HCT116 (cell line): ENCODE measurements around the gene CCDC117. TPM values are rescaled to one million over a fixed set of nuclear protein-coding genes. Genes with fewer than 3 reads are reported as not detected.
"Not testable (repeated sequence)": the region's sequence is repeated elsewhere in the genome, so short reads cannot be mapped to it uniquely, and the experiment has no call there.

ENCODE experiments used
- ATAC-seq: fragments of 200-7000 bp; cut with Tn5 transposase; 2 replicates; pipeline ENCODE4 v1.9.1; 2020; ENCODE audit warnings: mild to moderate bottlenecking, moderate library complexity
- BruUV-seq: library from RNA; stranded (reverse); fragments of 400-500 nt; replicated peaks from 2 replicates; lab custom pipeline; 2021; lab: Mats Ljungman, UMichigan
- CTCF ChIA-PET: fragments of 300-600 bp; sonication (Branson Sonifier 250); formaldehyde crosslinking; loops from one replicate; lab custom pipeline; 2021; ENCODE audit warnings: antibody characterized with exemption; lab: Charles Lee
- POLR2A ChIA-PET: fragments of 300-600, 350-600 bp; sonication (Branson Sonifier 250); formaldehyde crosslinking; loops from one replicate; lab custom pipeline; 2021; ENCODE audit warnings: antibody characterized with exemption; lab: Charles Lee
- RAD21 ChIA-PET, 2 experiments: fragments of 300-600 bp; sonication (Branson Sonifier 250); formaldehyde crosslinking; loops; one replicate each; lab custom pipeline; 2023; ENCODE audit warnings: low total read pairs in 2 of 2; ENCODE audit not compliant: uncharacterized antibody in 2 of 2, unreplicated experiment in 2 of 2, low non-redundant PET in 1 of 2; lab: Charles Lee
- DNase-seq: peaks from one replicate; pipeline ENCODE4 v3.0.0-alpha.2; 2010; ENCODE audit warnings: low read depth, low spot score
- H2AFZ ChIP-seq: fragments of 200-600 bp; shearing (Covaris generic), sonication (generic); 2 replicates; pipeline ENCODE4 v1.6.1; 2017; ENCODE audit warnings: low read depth, mixed run types, mixed read lengths, antibody characterized with exemption, low read length; ENCODE audit not compliant: poor library complexity, severe bottlenecking
- H3K27ac ChIP-seq: 2 replicates; pipeline ENCODE4 v1.5.1; 2012; ENCODE audit warnings: low read depth, low read length
- H3K27me3 ChIP-seq: fragments of 200-600 bp; sonication (generic); 2 replicates; pipeline ENCODE4 v1.6.1; 2016; ENCODE audit warnings: mixed run types, low read length, mixed read lengths; ENCODE audit not compliant: insufficient read depth
- H3K36me3 ChIP-seq, 2 experiments: fragments of 200-500 bp in 1 of 2; fragments of 200-600 bp in 1 of 2; sonication (Bioruptor generic) in 1 of 2; sonication (generic) in 1 of 2; 2 replicates each; pipeline versions ENCODE4 v1.5.1 to v1.6.1; 2014 to 2016; ENCODE audit warnings: low read length in 2 of 2, inconsistent platforms in 1 of 2, mixed read lengths in 1 of 2, mixed run types in 1 of 2; ENCODE audit not compliant: insufficient read depth in 2 of 2, control insufficient read depth in 1 of 2
- H3K4me1 ChIP-seq, 2 experiments: fragments of 200-600 bp in 1 of 2; sonication (generic) in 1 of 2; 2 replicates each; pipeline versions ENCODE4 v1.5.1 to v1.6.1; 2012 to 2017; ENCODE audit warnings: low read length in 2 of 2, inconsistent platforms in 1 of 2, mild to moderate bottlenecking in 1 of 2, mixed read lengths in 1 of 2, mixed run types in 1 of 2, moderate library complexity in 1 of 2; ENCODE audit not compliant: insufficient read depth in 2 of 2, control insufficient read depth in 1 of 2
- H3K4me2 ChIP-seq: fragments of 200-600 bp; sonication (generic); 2 replicates; pipeline ENCODE4 v1.6.1; 2017; ENCODE audit warnings: mixed run types, low read length, mixed read lengths
- H3K4me3 ChIP-seq, 2 experiments: fragments of 200-600 bp in 1 of 2; sonication (generic) in 1 of 2; replicated peaks in 1 of 2; 2 replicates each; pipeline ENCODE4 v1.5.1; 2011 to 2016; ENCODE audit warnings: low read length in 2 of 2, control low read depth in 1 of 2, low read depth in 1 of 2, mild to moderate bottlenecking in 1 of 2, mixed read lengths in 1 of 2, mixed run types in 1 of 2
- H3K79me2 ChIP-seq: fragments of 200-600 bp; sonication (generic); 2 replicates; pipeline ENCODE4 v1.6.1; 2017; ENCODE audit warnings: mild to moderate bottlenecking, mixed run types, low read length, moderate library complexity, mixed read lengths; ENCODE audit not compliant: insufficient read depth
- H3K9ac ChIP-seq: fragments of 200-600 bp; sonication (generic); 2 replicates; pipeline ENCODE4 v1.6.1; 2016; ENCODE audit warnings: low read length, mixed read lengths
- H3K9me2 ChIP-seq: fragments of 200-600 bp; sonication (generic), shearing (Covaris generic); 2 replicates; pipeline ENCODE4 v1.6.1; 2017; ENCODE audit warnings: mixed run types, mild to moderate bottlenecking, moderate library complexity; ENCODE audit not compliant: insufficient read depth
- H3K9me3 ChIP-seq, 2 experiments: fragments of 200-500 bp in 1 of 2; fragments of 200-600 bp in 1 of 2; sonication (Bioruptor generic) in 1 of 2; sonication (generic) in 1 of 2; 2 replicates each; pipeline ENCODE4 v1.6.1; 2014 to 2017; ENCODE audit warnings: low read length in 2 of 2, mixed read lengths in 2 of 2, inconsistent platforms in 1 of 2, low read depth in 1 of 2, mild to moderate bottlenecking in 1 of 2, mixed run types in 1 of 2, moderate library complexity in 1 of 2; ENCODE audit not compliant: control insufficient read depth in 1 of 2, insufficient read depth in 1 of 2
- H4K20me1 ChIP-seq: fragments of 200-600 bp; sonication (generic), shearing (Covaris generic); 2 replicates; pipeline ENCODE4 v1.6.1; 2017; ENCODE audit warnings: mixed run types, mild to moderate bottlenecking, moderate library complexity; ENCODE audit not compliant: insufficient read depth
- CEBPB ChIP-seq: IDR thresholded peaks from 2 replicates; pipeline ENCODE4 v1.6.1; 2012; ENCODE audit warnings: low read depth
- EGR1 ChIP-seq: IDR thresholded peaks from 2 replicates; pipeline ENCODE4 v1.6.1; 2012; ENCODE audit warnings: low read depth
- SP1 ChIP-seq: IDR thresholded peaks from 2 replicates; pipeline ENCODE4 v1.6.1; 2012; ENCODE audit warnings: low read depth
- TCF7L2 ChIP-seq: IDR thresholded peaks from 2 replicates; pipeline ENCODE4 v1.7.0; 2011; ENCODE audit warnings: borderline replicate concordance, inconsistent platforms; ENCODE audit not compliant: insufficient read depth, insufficient read length; ENCODE audit errors: extremely low read depth
- intact Hi-C: fragments of 100-400 bp; cut with micrococcal nuclease; formaldehyde crosslinking; loops from 2 replicates; pipeline ENCODE4 v1.10.0; 2022
- total RNA-seq: library from RNA; stranded (reverse); gene quantifications from one replicate; pipeline ENCODE4 v1.2.1, GENCODE V29; 2021; ENCODE audit not compliant: unreplicated experiment

Gene CCDC117
- total RNA-seq, 1 experiment from 2014 or later, result 22.1 TPM

- no peaks in the 10 kb centered on the region for H3K79me2 ChIP-seq
- CTCF ChIA-PET, result no interaction called here
- no peaks in the 10 kb centered on the region for H4K20me1 ChIP-seq
- ATAC-seq (peak; percentile 27; the same call in 1 of the 2 replicates), DNase-seq (no peak)
- no peaks in the 10 kb centered on the region for H3K9me3 ChIP-seq
- TF ChIP-seq CEBPB, result peak; percentile 48; the same call in 1 of the 2 replicates
- TF ChIP-seq TCF7L2, result no peak
- TF ChIP-seq SP1, result no peak
- BruUV-seq, result no TSS peak
- H3K27ac ChIP-seq, result no peak overlapping the region
- H3K9me2 ChIP-seq, result no peaks in the 10 kb centered on the region
- intact Hi-C loops, result no loop called here
- H3K9ac ChIP-seq, result no peak overlapping the region
- H3K4me3 ChIP-seq, result no peak overlapping the region
- RAD21 ChIA-PET, result no interaction called here
- H3K4me2 ChIP-seq, result 0 out of 2 replicates have a peak overlapping the region, but pooled peaks have one; percentile 5
- H3K36me3 ChIP-seq, result no peaks in the 10 kb centered on the region
- H3K27me3 ChIP-seq, result no peaks in the 10 kb centered on the region
- POLR2A ChIA-PET, result interaction anchor here (0.7 to 1.4 kb wide), 2 partner anchors 40 to 139 kb away, joined by 3 to 5 read pairs; partner anchors contain the start of gene XBP1
- H3K4me1 ChIP-seq, result peaks cover 5 to 7% of the 10 kb centered on the region in 2 experiments; a peak in 2 of 4 replicates
- no peak overlapping the region for H2AFZ ChIP-seq
These were observed 12.5 kb upstream of the CCDC117 start for GRCh38 chr22:28759861-28760560.

GRCh38 chr22:28761449-28761755 lies 11.1 kb upstream of the CCDC117 start:
- TF ChIP-seq EGR1, result no peak
- H3K9me2 ChIP-seq, result no peaks in the 10 kb centered on the region
- no peaks in the 10 kb centered on the region for H4K20me1 ChIP-seq
- intact Hi-C loops, result no loop called here
- H3K79me2 ChIP-seq, result no peaks in the 10 kb centered on the region
- H3K4me1 ChIP-seq, result peaks cover 5 to 7% of the 10 kb centered on the region in 2 experiments; a peak in 2 of 4 replicates
- ATAC-seq (no peak), DNase-seq (no peak)
- ChIA-PET POLR2A (interaction anchor here (1.4 kb wide), 1 partner anchor 39 kb away, joined by 5 read pairs; the partner anchor contains the start of gene XBP1), RAD21 (no interaction called here), CTCF (no interaction called here)
- H2AFZ ChIP-seq, result no peak overlapping the region
- BruUV-seq, result no TSS peak
- H3K36me3 ChIP-seq, result no peaks in the 10 kb centered on the region
- H3K4me2 ChIP-seq, result no peak overlapping the region
- H3K27ac ChIP-seq, result no peak overlapping the region
- H3K4me3 ChIP-seq, result no peak overlapping the region
- H3K9ac ChIP-seq, result no peak overlapping the region
- H3K9me3 ChIP-seq, result no peaks in the 10 kb centered on the region
- no peaks in the 10 kb centered on the region for H3K27me3 ChIP-seq

GRCh38 chr22:28762000-28762399 lies 10.5 kb upstream of the CCDC117 start:
- CTCF ChIA-PET, BruUV-seq, H3K27me3 ChIP-seq, H3K4me1 ChIP-seq, H3K79me2 ChIP-seq, RAD21 ChIA-PET, H3K4me2 ChIP-seq, H4K20me1 ChIP-seq, H3K36me3 ChIP-seq, POLR2A ChIA-PET, intact Hi-C loops, H3K9ac ChIP-seq, H3K9me2 ChIP-seq, H2AFZ ChIP-seq, ATAC-seq, DNase-seq, H3K4me3 ChIP-seq, H3K9me3 ChIP-seq, H3K27ac ChIP-seq: not testable (repeated sequence)
